Esophagus squamous epithelium (tissue), 5 donors: ENCODE measurements around the gene PCDH19. TPM values are rescaled to one million over a fixed set of nuclear protein-coding genes. Genes with fewer than 3 reads are reported as not detected.
"Not testable (repeated sequence)": the region's sequence is repeated elsewhere in the genome, so short reads cannot be mapped to it uniquely, and the experiment has no call there.

ENCODE experiments used
- DNase-seq: peaks from one replicate; lab custom pipeline; 2025; lab: John Stamatoyannopoulos, UW
- H3K27ac ChIP-seq, 4 donors: fragments of 200-600 bp; sonication (generic); one replicate each; pipeline ENCODE4 v1.5.1; 2016 to 2019; ENCODE audit warnings: mild to moderate bottlenecking in 1 of 4
- H3K27me3 ChIP-seq, 4 donors: fragments of 200-600 bp; sonication (generic); 1 replicate in 3 of 4; 2 replicates in 1 of 4; pipeline versions ENCODE4 v1.5.1 to v1.6.0; 2017 to 2021; ENCODE audit warnings: antibody characterized with exemption in 1 of 4
- H3K36me3 ChIP-seq, 3 donors: fragments of 200-600 bp; sonication (generic); one replicate each; pipeline ENCODE4 v1.5.1; 2016 to 2019
- H3K4me1 ChIP-seq, 3 donors: fragments of 200-600 bp; sonication (generic); one replicate each; pipeline ENCODE4 v1.5.1; 2017 to 2019
- H3K4me3 ChIP-seq, 4 donors: fragments of 200-600 bp; sonication (generic); 1 replicate in 3 of 4; 2 replicates in 1 of 4; pipeline ENCODE4 v1.5.1; 2016 to 2019; ENCODE audit warnings: mild to moderate bottlenecking in 2 of 4, moderate library complexity in 1 of 4
- H3K9me3 ChIP-seq, 3 donors: fragments of 200-600 bp; sonication (generic); one replicate each; pipeline ENCODE4 v1.5.1; 2016 to 2019
- POLR2A ChIP-seq, 4 donors: fragments of 450-650 bp; IDR thresholded peaks; one replicate each; pipeline ENCODE4 v1.6.1; 2017; ENCODE audit warnings: antibody characterized with exemption in 4 of 4, mild to moderate bottlenecking in 4 of 4, moderate library complexity in 3 of 4
- WGBS, 2 donors: methylation state at CpG; one replicate each; pipeline ENCODE4 v1.1.5; 2018; 5-methylcytosine and 5-hydroxymethylcytosine counted together
- intact Hi-C: fragments of 100-400 bp; cut with DNase I; formaldehyde crosslinking; loops from one replicate; pipeline ENCODE4 v1.15.0; 2022
- total RNA-seq, 4 donors: library from RNA; depleted of rRNA; stranded (reverse); fragments of >200 nt; gene quantifications; one replicate each; pipeline ENCODE4 v1.1.0, GENCODE V29; 2016
- TF ChIP-seq, protein P1 (sequence below), 6 experiments: fragments of 450-650 bp in 4 of 6; fragments of 200-600 bp in 2 of 6; sonication (generic) in 2 of 6; IDR thresholded peaks; one replicate each; pipeline ENCODE4 v1.5.1; 2016 to 2019; ENCODE audit warnings: antibody characterized with exemption in 6 of 6, mild to moderate bottlenecking in 4 of 6, moderate library complexity in 4 of 6
- donor health status: DM: yes; HTN: yes; CAD: no.

PCDH19 gene, protein sequence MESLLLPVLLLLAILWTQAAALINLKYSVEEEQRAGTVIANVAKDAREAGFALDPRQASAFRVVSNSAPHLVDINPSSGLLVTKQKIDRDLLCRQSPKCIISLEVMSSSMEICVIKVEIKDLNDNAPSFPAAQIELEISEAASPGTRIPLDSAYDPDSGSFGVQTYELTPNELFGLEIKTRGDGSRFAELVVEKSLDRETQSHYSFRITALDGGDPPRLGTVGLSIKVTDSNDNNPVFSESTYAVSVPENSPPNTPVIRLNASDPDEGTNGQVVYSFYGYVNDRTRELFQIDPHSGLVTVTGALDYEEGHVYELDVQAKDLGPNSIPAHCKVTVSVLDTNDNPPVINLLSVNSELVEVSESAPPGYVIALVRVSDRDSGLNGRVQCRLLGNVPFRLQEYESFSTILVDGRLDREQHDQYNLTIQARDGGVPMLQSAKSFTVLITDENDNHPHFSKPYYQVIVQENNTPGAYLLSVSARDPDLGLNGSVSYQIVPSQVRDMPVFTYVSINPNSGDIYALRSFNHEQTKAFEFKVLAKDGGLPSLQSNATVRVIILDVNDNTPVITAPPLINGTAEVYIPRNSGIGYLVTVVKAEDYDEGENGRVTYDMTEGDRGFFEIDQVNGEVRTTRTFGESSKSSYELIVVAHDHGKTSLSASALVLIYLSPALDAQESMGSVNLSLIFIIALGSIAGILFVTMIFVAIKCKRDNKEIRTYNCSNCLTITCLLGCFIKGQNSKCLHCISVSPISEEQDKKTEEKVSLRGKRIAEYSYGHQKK (N-terminal part only)
- under 1 TPM; 0.08 to 0.76 (median 0.41) TPM for total RNA-seq

DNA sequence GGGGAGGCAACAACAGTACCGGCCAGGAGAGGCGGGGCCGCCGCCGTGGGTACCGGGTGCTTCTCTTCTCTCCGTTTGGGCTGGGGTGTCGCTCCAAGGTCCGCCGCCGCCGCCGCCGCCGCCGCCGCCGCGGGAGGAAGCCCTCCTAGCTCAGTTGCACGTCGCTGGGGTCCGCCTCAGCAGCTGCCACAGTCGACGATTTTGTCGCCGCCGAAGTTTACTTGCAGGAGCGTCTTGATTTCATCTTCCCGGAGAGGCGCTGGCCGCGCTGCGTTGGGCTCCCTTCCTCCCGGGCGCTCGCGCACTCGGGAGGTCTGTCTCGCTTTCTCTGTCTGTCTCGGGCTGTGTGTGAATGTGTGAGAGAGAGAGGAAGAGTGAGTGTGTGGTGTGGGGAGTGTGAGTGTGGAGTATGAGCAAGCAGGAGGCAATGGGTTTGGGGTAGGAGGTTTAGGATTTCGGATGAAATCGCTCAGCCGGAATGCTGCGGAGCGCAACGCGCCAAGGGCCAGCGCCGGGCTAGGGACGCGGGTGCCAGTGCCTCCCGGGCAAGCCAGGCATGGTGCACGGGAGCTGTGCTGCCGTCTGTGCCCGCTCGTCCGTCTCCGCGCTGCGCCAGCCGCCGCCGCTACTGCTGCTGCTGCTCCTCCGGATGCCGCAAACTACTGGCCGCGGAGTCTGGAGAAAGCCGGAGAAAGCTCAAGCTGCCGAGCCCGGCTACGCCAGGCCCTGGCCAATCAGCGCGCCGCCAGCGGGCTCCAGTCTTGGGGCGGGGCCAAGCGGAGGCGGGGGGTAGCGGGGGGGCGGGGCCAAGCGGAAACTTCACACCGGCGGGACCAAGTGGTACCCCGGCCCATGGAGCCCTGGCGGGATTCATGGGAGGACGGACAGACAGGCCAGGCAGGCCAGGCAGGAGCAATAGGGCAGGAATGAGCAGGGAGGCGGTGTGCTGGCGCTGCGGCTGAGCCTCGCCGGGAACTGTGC lies at the start of gene PCDH19:
TSS of gene PCDH19 (minus strand) at position 664 of the 981 bp plus-strand sequence. CDS start 1,676 bp downstream, outside the sequence.
- H3K4me1 ChIP-seq, result peaks cover 0 to 36% (median 4%) of the 10 kb centered on the region in 3 donors
- peak in 1 of 4 donors; percentile 15 for TF ChIP-seq POLR2A (IDR thresholded peaks at IDR 0.05)
- TF ChIP-seq, protein P1, sequence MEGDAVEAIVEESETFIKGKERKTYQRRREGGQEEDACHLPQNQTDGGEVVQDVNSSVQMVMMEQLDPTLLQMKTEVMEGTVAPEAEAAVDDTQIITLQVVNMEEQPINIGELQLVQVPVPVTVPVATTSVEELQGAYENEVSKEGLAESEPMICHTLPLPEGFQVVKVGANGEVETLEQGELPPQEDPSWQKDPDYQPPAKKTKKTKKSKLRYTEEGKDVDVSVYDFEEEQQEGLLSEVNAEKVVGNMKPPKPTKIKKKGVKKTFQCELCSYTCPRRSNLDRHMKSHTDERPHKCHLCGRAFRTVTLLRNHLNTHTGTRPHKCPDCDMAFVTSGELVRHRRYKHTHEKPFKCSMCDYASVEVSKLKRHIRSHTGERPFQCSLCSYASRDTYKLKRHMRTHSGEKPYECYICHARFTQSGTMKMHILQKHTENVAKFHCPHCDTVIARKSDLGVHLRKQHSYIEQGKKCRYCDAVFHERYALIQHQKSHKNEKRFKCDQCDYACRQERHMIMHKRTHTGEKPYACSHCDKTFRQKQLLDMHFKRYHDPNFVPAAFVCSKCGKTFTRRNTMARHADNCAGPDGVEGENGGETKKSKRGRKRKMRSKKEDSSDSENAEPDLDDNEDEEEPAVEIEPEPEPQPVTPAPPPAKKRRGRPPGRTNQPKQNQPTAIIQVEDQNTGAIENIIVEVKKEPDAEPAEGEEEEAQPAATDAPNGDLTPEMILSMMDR (IDR thresholded peaks at IDR 0.05), result no peak
- H3K27ac ChIP-seq, result no peak within 1 kb of the TSS
- peaks cover 0 to 74% (median 17%) of the 10 kb centered on the region in 4 donors for H3K27me3 ChIP-seq
- intact Hi-C loops, result no loop called here
- H3K9me3 ChIP-seq, result peaks cover 0 to 18% (median 0%) of the 10 kb centered on the region in 3 donors
- H3K4me3 ChIP-seq, result peak within 1 kb of the TSS; percentile 23 to 63 (median 42)
- no peaks in the 10 kb centered on the region for H3K36me3 ChIP-seq
- 2 to 33% methylated on average over 16 to 18 of the region's 91 CpGs for WGBS, 2 donors
- no peak for DNase-seq

DNA sequence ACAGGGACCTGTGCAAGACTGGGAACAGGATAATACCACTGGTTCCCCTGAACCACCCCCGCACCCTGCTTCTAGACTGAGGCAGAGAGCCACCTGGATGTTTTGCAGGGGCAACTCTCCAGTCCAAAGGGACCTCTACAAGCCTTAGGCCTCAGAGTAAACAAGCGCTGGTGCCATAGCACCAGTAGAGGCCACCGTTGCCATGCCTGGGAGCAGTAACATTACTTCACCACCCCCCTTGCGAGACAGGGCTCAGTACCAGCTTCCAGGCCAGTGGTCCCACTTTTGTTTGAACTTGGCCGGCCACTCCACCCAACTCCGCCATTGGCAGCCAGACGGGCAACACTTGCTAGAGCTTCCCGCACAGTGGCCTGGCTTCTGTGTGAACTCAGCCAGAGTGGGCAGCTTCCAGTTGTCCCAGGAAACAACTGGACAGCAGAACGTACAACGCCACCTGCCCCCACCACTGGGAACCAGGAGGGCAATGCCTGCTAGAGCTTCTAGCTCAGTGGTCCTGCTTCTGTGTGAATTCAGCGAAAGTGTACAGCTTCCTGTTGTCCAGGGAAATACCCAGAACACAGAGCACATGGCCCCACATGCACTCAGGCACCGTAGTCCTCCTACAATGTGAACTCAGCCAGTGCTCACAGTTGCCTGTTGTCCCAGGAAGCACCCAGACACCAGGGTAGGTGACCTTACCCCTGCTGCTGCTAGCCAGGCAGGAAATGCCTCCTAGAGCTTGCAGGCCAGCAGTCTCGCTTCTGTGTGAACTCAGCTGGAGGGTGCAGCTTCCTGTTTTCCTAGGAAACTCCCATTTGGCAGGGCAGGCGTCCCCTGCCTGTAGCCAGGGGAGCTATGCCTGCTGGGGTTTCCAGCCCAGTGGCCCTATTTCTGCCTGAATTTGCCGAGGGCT lies 39.9 kb upstream of the PCDH19 start:
- H3K27ac ChIP-seq, result no peak overlapping the region
- H3K4me3 ChIP-seq, result no peak overlapping the region
- no peaks in the 10 kb centered on the region for H3K9me3 ChIP-seq
- H3K36me3 ChIP-seq, result no peaks in the 10 kb centered on the region
- intact Hi-C loops, result no loop called here
- H3K27me3 ChIP-seq, result no peaks in the 10 kb centered on the region
- no peak for DNase-seq
- peaks cover 0 to 6% (median 0%) of the 10 kb centered on the region in 3 donors for H3K4me1 ChIP-seq
- 20 to 100% methylated on average over 1 to 2 of the region's 15 CpGs for WGBS, 2 donors
- TF ChIP-seq, protein P1 (IDR thresholded peaks at IDR 0.05), result no peak
- no peak for TF ChIP-seq POLR2A (IDR thresholded peaks at IDR 0.05)

DNA sequence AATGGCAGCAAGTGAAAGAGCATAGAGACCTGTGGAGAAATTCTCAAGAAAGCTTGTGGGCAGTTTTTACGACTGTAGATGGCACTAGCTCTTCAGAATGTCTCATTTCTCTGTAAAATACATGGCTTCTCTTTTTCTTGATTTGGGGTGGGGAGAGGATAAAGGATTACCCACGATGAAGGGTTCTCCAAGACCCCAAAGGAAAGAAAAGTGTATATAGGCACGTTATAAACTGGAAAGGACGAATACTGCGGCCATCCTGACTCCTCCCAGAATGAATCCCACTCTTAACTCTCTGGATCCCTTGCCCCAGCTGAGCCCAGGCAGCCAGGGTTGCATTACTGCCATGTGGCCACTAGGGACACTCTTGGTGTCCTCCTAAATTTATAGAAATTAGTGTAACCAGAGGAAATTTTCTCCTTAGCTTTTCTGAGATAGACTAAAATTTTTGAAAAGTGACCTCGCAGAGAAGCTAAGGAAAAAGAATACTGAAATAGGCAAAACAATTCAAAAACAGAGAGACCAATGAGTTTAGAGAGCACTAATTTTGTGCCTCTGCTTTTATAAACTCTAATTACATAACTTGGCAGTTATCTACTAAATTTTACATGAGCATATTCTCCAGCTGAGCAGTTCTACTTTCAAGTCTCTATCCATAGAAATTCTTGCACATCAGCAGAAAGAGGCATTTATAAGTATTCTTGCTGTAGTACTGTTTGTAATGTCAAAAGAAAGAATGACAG lies 37.8 kb upstream of the PCDH19 start:
- intact Hi-C loops, result no loop called here
- H3K4me1 ChIP-seq, result peaks cover 0 to 6% (median 0%) of the 10 kb centered on the region in 3 donors
- no peaks in the 10 kb centered on the region for H3K27me3 ChIP-seq
- no peak for TF ChIP-seq POLR2A (IDR thresholded peaks at IDR 0.05)
- TF ChIP-seq, protein P1 (IDR thresholded peaks at IDR 0.05), result peak; percentile 54 to 85 (median 62)
- no peaks in the 10 kb centered on the region for H3K9me3 ChIP-seq
- H3K4me3 ChIP-seq, result no peak overlapping the region
- DNase-seq, result no peak
- WGBS, 2 donors, result 3% methylated on average over 5 to 6 of the region's 6 CpGs
- no peak overlapping the region for H3K27ac ChIP-seq
- H3K36me3 ChIP-seq, result no peaks in the 10 kb centered on the region

DNA sequence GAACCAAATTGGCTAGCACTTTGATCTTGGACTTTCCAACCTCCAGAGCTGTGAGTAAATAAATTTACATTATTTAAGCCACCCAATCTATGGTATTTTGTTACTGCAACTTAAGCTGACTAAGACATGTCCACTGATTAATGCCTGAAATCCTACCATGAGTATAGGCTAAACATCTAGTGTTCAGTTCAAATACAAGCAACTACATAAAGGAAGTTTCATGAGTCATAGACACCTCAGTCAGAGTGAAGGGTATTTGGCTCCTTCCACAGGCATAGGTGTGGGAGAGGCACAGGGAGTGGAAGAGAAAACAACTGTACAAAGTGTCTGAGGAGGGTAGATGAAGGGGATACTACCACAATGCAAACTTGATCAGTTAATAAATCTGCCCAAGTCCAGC lies 35.5 kb upstream of the PCDH19 start:
- no peaks in the 10 kb centered on the region for H3K9me3 ChIP-seq
- no peaks in the 10 kb centered on the region for H3K36me3 ChIP-seq
- no peak overlapping the region for H3K27ac ChIP-seq
- intact Hi-C loops, result no loop called here
- H3K4me1 ChIP-seq, result peaks cover 0 to 5% (median 0%) of the 10 kb centered on the region in 3 donors
- H3K27me3 ChIP-seq, result no peaks in the 10 kb centered on the region
- H3K4me3 ChIP-seq, result no peak overlapping the region
- DNase-seq, result no peak
- no peak for TF ChIP-seq POLR2A (IDR thresholded peaks at IDR 0.05)
- TF ChIP-seq, protein P1 (IDR thresholded peaks at IDR 0.05), result no peak

DNA sequence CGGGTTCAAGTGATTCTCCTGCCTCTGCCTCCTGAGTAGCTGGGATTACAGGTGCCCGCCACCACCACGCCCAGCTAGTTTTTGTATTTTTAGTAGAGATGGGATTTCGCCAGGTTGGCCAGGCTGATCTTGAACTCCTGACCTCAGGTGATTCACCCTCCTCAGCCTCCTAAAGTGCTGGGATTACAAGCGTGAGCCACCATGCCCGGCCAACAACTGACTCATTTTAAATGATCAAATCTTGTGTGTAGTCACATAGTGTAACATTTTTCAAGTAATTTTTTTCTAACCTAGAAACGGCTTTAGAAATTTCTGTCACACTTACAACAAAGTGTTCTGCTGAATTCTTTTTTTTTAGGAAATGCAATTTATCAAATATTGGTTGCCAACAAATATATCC lies 31.2 kb upstream of the PCDH19 start:
- H3K27me3 ChIP-seq, H3K27ac ChIP-seq, intact Hi-C loops, DNase-seq, H3K9me3 ChIP-seq, H3K4me3 ChIP-seq, H3K36me3 ChIP-seq: not testable (repeated sequence)
- H3K4me1 ChIP-seq, result peaks cover 0 to 18% (median 0%) of the 10 kb centered on the region in 3 donors
- 39 to 66% methylated on average over 3 to 7 of the region's 7 CpGs for WGBS, 2 donors
